Trophoblast cell (in vitro differentiated cells and primary cell): ENCODE data around the gene NLK.

Source experiments
- DNase-seq, 2 donors: peaks; one replicate each; pipeline ENCODE4 v3.0.0-alpha.2; 2016
- H2AFZ ChIP-seq: 2 replicates; pipeline ENCODE4 v1.6.1; 2013; ENCODE audit warnings: low read length, moderate library complexity, mild to moderate bottlenecking; ENCODE audit not compliant: insufficient read depth, poor library complexity
- H2AK5ac ChIP-seq: 2 replicates; pipeline ENCODE4 v1.6.1; 2013; ENCODE audit warnings: mild to moderate bottlenecking, low read length
- H2BK120ac ChIP-seq: 2 replicates; pipeline ENCODE4 v1.6.1; 2013; ENCODE audit warnings: low read length, mild to moderate bottlenecking, moderate library complexity; ENCODE audit not compliant: insufficient read depth, poor library complexity
- H2BK12ac ChIP-seq: 2 replicates; pipeline ENCODE4 v1.6.1; 2013; ENCODE audit warnings: mild to moderate bottlenecking, low read length, moderate library complexity
- H2BK5ac ChIP-seq: 2 replicates; pipeline ENCODE4 v1.6.1; 2013; ENCODE audit warnings: low read length, low read depth, moderate library complexity, mild to moderate bottlenecking; ENCODE audit not compliant: poor library complexity
- H3K14ac ChIP-seq: 2 replicates; pipeline ENCODE4 v1.6.1; 2013; ENCODE audit warnings: mild to moderate bottlenecking, low read length
- H3K18ac ChIP-seq: 2 replicates; pipeline ENCODE4 v1.6.1; 2013; ENCODE audit warnings: mild to moderate bottlenecking, low read length
- H3K23ac ChIP-seq: 2 replicates; pipeline ENCODE4 v1.6.1; 2013; ENCODE audit warnings: low read length
- H3K27ac ChIP-seq: 2 replicates; pipeline ENCODE4 v1.5.1; 2013; ENCODE audit warnings: low read depth, mild to moderate bottlenecking, inconsistent platforms, low read length, moderate library complexity
- H3K27me3 ChIP-seq: 2 replicates; pipeline ENCODE4 v1.6.1; 2013; ENCODE audit warnings: inconsistent platforms, mild to moderate bottlenecking, low read length, moderate library complexity; ENCODE audit not compliant: insufficient read depth
- H3K36me3 ChIP-seq, 2 experiments: 1 replicate in 1 of 2; 2 replicates in 1 of 2; pipeline ENCODE4 v1.6.1; 2013; ENCODE audit warnings: low read length in 2 of 2, mild to moderate bottlenecking in 2 of 2, moderate library complexity in 1 of 2; ENCODE audit not compliant: insufficient read depth in 2 of 2, control insufficient read depth in 1 of 2
- H3K4ac ChIP-seq: 2 replicates; pipeline ENCODE4 v1.6.1; 2013; ENCODE audit warnings: low read depth, mild to moderate bottlenecking, low read length, moderate library complexity
- H3K4me1 ChIP-seq, 2 experiments: 1 replicate in 1 of 2; 2 replicates in 1 of 2; pipeline ENCODE4 v1.6.1; 2013; ENCODE audit warnings: low read length in 2 of 2, mild to moderate bottlenecking in 2 of 2, moderate library complexity in 1 of 2; ENCODE audit not compliant: insufficient read depth in 2 of 2, control insufficient read depth in 1 of 2
- H3K4me2 ChIP-seq: 2 replicates; pipeline ENCODE4 v1.6.1; 2013; ENCODE audit warnings: inconsistent platforms, mild to moderate bottlenecking, low read length, moderate library complexity
- H3K4me3 ChIP-seq: 2 replicates; pipeline ENCODE4 v1.5.1; 2013; ENCODE audit warnings: mild to moderate bottlenecking, low read depth, low read length, inconsistent platforms
- H3K79me1 ChIP-seq: one replicate; pipeline ENCODE4 v1.6.1; 2013; ENCODE audit warnings: low read length
- H3K79me2 ChIP-seq: 2 replicates; pipeline ENCODE4 v1.6.1; 2013; ENCODE audit warnings: low read length, mild to moderate bottlenecking; ENCODE audit not compliant: control insufficient read depth, insufficient read depth, poor library complexity
- H3K9ac ChIP-seq: 2 replicates; pipeline ENCODE4 v1.6.1; 2013; ENCODE audit warnings: mild to moderate bottlenecking, low read length
- H3K9me3 ChIP-seq: 2 replicates; pipeline ENCODE4 v1.6.1; 2013; ENCODE audit warnings: low read depth, mild to moderate bottlenecking, control low read depth, inconsistent platforms, low read length; ENCODE audit not compliant: insufficient read depth
- H4K12ac ChIP-seq: 2 replicates; pipeline ENCODE4 v1.6.1; 2013; ENCODE audit warnings: low read depth, mild to moderate bottlenecking, low read length, moderate library complexity
- H4K8ac ChIP-seq: 2 replicates; pipeline ENCODE4 v1.6.1; 2013; ENCODE audit warnings: low read depth, mild to moderate bottlenecking, low read length, moderate library complexity
- H4K91ac ChIP-seq: one replicate; pipeline ENCODE4 v1.6.1; 2013; ENCODE audit warnings: low read depth, mild to moderate bottlenecking, low read length, moderate library complexity
- WGBS: extraction: QIAGEN DNeasy Blood & Tissue Kit; methylation state at CpG from one replicate; pipeline ENCODE4 v1.1.7; 2013; ENCODE audit warnings: missing lambda C conversion rate; ENCODE audit not compliant: insufficient read length, insufficient coverage; ENCODE audit errors: extremely low coverage; 5-methylcytosine and 5-hydroxymethylcytosine counted together

NLK gene

GRCh38 chr17:28136923-28137322 lies 94.4 kb downstream of the NLK start:
- Histone ChIP-seq H4K8ac (no peak overlapping the region), H4K91ac (no peak overlapping the region), H3K27me3 (no peaks in the 10 kb centered on the region), H3K79me1 (no peaks in the 10 kb centered on the region), H4K12ac (no peak overlapping the region), H2AFZ (no peak overlapping the region), H3K14ac (no peak overlapping the region), H3K36me3 (peaks cover 4 to 10% of the 10 kb centered on the region in 2 experiments), H3K4me2 (no peak overlapping the region), H3K27ac (no peak overlapping the region), H2BK120ac (no peak overlapping the region), H3K23ac (no peak overlapping the region), H2BK12ac (no peak overlapping the region), H2BK5ac (no peak overlapping the region), H3K4me3 (no peak overlapping the region), H3K79me2 (no peaks in the 10 kb centered on the region), H3K4me1 (no peaks in the 10 kb centered on the region), H3K4ac (no peak overlapping the region), H3K9ac (no peak overlapping the region), H3K9me3 (no peaks in the 10 kb centered on the region), H3K18ac (no peak overlapping the region), H2AK5ac (no peak overlapping the region)
- WGBS = no CpG with 5 or more reads among the region's 3 CpGs
- no peak for DNase-seq

- no peak for DNase-seq
- Histone ChIP-seq H3K36me3 (peaks cover 3 to 6% of the 10 kb centered on the region in 2 experiments), H3K27ac (no peak overlapping the region), H2AFZ (no peak overlapping the region), H3K18ac (no peak overlapping the region), H2AK5ac (no peak overlapping the region), H4K12ac (no peak overlapping the region), H3K9me3 (no peaks in the 10 kb centered on the region), H3K23ac (no peak overlapping the region), H3K4me1 (no peaks in the 10 kb centered on the region), H3K4me3 (no peak overlapping the region), H3K9ac (no peak overlapping the region), H2BK5ac (no peak overlapping the region), H3K79me1 (no peaks in the 10 kb centered on the region), H4K91ac (no peak overlapping the region), H2BK120ac (no peak overlapping the region), H4K8ac (no peak overlapping the region), H3K14ac (no peak overlapping the region), H3K79me2 (no peaks in the 10 kb centered on the region), H3K27me3 (no peaks in the 10 kb centered on the region), H2BK12ac (no peak overlapping the region), H3K4me2 (no peak overlapping the region), H3K4ac (no peak overlapping the region)
- WGBS = no CpG with 5 or more reads among the region's 1 CpG
Measured at GRCh38 chr17:28139822-28140221, 97.3 kb downstream of the NLK start.

GRCh38 chr17:28141313-28141712 lies 98.8 kb downstream of the NLK start:
- H4K12ac ChIP-seq = no peak overlapping the region
- no peaks in the 10 kb centered on the region for H3K79me1 ChIP-seq
- H2BK5ac ChIP-seq = no peak overlapping the region
- no peak overlapping the region for H2BK12ac ChIP-seq
- H3K23ac ChIP-seq = no peak overlapping the region
- H2BK120ac ChIP-seq = no peak overlapping the region
- H3K79me2 ChIP-seq = no peaks in the 10 kb centered on the region
- no peaks in the 10 kb centered on the region for H3K4me1 ChIP-seq
- peaks cover 0 to 3% of the 10 kb centered on the region in 2 experiments for H3K36me3 ChIP-seq
- no peak overlapping the region for H2AFZ ChIP-seq
- no peak overlapping the region for H3K4me3 ChIP-seq
- H3K9ac ChIP-seq = no peak overlapping the region
- H3K18ac ChIP-seq = no peak overlapping the region
- H4K91ac ChIP-seq = no peak overlapping the region
- no peak overlapping the region for H3K14ac ChIP-seq
- no peak overlapping the region for H3K4ac ChIP-seq
- H3K27ac ChIP-seq = no peak overlapping the region
- no peak overlapping the region for H3K4me2 ChIP-seq
- no CpG with 5 or more reads among the region's 3 CpGs for WGBS
- no peaks in the 10 kb centered on the region for H3K27me3 ChIP-seq
- H4K8ac ChIP-seq = no peak overlapping the region
- no peak overlapping the region for H2AK5ac ChIP-seq
- DNase-seq = no peak
- no peaks in the 10 kb centered on the region for H3K9me3 ChIP-seq

- H3K79me2 ChIP-seq = no peaks in the 10 kb centered on the region
- no peak overlapping the region for H3K9ac ChIP-seq
- no peaks in the 10 kb centered on the region for H3K79me1 ChIP-seq
- no peak overlapping the region for H2BK5ac ChIP-seq
- no peak overlapping the region for H2BK120ac ChIP-seq
- H3K4me1 ChIP-seq = no peaks in the 10 kb centered on the region
- no peak overlapping the region for H4K12ac ChIP-seq
- no peak overlapping the region for H2AFZ ChIP-seq
- WGBS = no CpG with 5 or more reads among the region's 1 CpG
- H2BK12ac ChIP-seq = no peak overlapping the region
- H3K9me3 ChIP-seq = no peaks in the 10 kb centered on the region
- H3K14ac ChIP-seq = no peak overlapping the region
- no peak overlapping the region for H3K18ac ChIP-seq
- H4K91ac ChIP-seq = no peak overlapping the region
- H3K4ac ChIP-seq = no peak overlapping the region
- H3K4me3 ChIP-seq = no peak overlapping the region
- no peak overlapping the region for H3K27ac ChIP-seq
- no peaks in the 10 kb centered on the region for H3K27me3 ChIP-seq
- peaks cover 0 to 3% of the 10 kb centered on the region in 2 experiments for H3K36me3 ChIP-seq
- H3K23ac ChIP-seq = no peak overlapping the region
- H4K8ac ChIP-seq = no peak overlapping the region
- H2AK5ac ChIP-seq = no peak overlapping the region
- no peak for DNase-seq
- H3K4me2 ChIP-seq = no peak overlapping the region
Measured at GRCh38 chr17:28141773-28142172, 99.3 kb downstream of the NLK start.
